Measurements from ENCODE around the gene COA5.

Gene COA5

DNA sequence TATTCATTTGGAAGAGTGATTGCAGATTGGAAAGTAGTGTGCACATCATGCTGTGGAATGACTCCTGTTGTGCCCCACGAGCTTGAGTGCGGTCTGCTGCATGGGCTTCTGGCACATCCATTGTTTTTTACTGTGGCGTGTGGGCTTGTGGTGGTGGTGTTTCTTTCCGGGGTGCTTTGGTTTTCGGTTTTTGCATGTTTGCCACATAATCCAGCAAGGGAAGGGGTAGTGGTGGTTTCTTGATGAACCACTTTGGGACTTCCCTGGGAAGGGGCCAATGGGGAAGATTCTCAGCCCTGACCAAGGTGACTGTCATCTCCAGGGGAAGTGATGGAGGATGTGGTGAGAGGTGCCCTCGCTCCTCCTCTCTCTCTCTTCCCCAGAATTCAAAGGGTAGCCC, 57.0 kb downstream of the COA5 start:
- no peak for DNase-seq (ENCODE audit: low spot score)

- no peak for DNase-seq (ENCODE audit: low spot score)
Measured at GRCh38 chr2:98550165-98550564, 58.1 kb downstream of the COA5 start.
